ENCODE results near the gene SLTM. TPM values are rescaled to one million over a fixed set of nuclear protein-coding genes. Genes with fewer than 3 reads are reported as not detected.

SLTM gene
- total RNA-seq (2022; extraction: Qiagen RNA extraction): 63.9 to 89.2 TPM (median 68.4 TPM) in 5 replicates

DNA sequence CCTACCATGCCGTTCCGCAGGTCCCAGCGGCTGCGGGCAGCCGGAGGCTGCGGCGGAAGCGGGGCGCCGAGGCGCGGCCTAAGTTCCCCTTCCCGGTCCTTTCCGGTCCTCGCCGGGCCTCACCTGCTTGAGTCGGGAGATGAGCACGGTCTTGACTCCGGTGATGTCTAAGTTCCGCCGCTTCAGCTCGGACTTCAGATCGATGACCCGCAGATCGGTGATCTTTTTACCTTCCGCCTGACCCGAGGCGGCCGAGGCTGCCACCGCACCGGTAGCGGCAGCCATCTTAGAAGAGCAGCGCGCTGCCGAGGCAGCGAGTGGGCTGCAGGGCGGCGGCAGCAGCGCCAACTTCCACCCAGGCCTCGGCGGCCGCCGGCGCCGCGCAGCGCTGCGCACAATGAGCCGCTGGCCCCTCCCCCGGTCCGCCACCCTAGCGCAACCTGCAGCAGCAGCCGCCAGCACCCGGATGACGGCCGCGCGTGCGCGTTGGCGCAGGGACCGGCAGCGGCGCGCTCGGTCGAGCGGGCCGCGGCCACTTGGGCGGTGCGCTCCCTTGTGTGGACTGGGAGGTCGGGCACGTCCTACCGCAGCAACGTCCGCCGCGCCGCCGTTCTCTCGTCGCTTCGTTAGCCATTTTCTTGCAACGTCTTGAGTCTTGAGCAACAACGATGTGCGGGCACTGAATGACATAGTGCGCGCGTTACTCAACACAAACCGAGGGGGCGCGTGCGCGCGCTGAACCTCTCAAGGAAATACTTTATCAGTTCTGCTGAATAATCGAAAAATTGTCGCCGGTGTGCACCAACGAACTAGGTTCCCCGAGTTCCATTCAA, at the start of gene SLTM:
Gene SLTM, minus strand, starts transcription at position 399 of the 833 bp plus-strand sequence. Its CDS starts 114 bp downstream, at position 285.

Other genes with a start within 250 kb of the SLTM start
- gene ADAM10, start 184.0 kb downstream of the SLTM start, total RNA-seq (2022; extraction: Qiagen RNA extraction): 80.4 to 148 TPM (median 116 TPM) in 5 replicates
- gene MINDY2, start 162.4 kb downstream of the SLTM start, total RNA-seq (2022; extraction: Qiagen RNA extraction): 3.2 to 5.9 TPM (median 4.8 TPM) in 5 replicates
- gene RNF111, start 54.0 kb upstream of the SLTM start, total RNA-seq (2022; extraction: Qiagen RNA extraction): 18.0 to 24.8 TPM (median 21.4 TPM) in 5 replicates
- 93.6 to 104 TPM (median 95.4 TPM) in 5 replicates for gene CCNB2, start 171.5 kb upstream of the SLTM start, total RNA-seq (2022; extraction: Qiagen RNA extraction)